HG03342 (cell line): ENCODE data around the gene HRH3.

ENCODE experiments used
- ATAC-seq: cut with Tn5 transposase; IDR thresholded peaks from one replicate; pipeline ENCODE4 v1.9.1; 2021; ENCODE audit warnings: mild to moderate bottlenecking, moderate library complexity; ENCODE audit not compliant: unreplicated experiment

Gene HRH3

DNA sequence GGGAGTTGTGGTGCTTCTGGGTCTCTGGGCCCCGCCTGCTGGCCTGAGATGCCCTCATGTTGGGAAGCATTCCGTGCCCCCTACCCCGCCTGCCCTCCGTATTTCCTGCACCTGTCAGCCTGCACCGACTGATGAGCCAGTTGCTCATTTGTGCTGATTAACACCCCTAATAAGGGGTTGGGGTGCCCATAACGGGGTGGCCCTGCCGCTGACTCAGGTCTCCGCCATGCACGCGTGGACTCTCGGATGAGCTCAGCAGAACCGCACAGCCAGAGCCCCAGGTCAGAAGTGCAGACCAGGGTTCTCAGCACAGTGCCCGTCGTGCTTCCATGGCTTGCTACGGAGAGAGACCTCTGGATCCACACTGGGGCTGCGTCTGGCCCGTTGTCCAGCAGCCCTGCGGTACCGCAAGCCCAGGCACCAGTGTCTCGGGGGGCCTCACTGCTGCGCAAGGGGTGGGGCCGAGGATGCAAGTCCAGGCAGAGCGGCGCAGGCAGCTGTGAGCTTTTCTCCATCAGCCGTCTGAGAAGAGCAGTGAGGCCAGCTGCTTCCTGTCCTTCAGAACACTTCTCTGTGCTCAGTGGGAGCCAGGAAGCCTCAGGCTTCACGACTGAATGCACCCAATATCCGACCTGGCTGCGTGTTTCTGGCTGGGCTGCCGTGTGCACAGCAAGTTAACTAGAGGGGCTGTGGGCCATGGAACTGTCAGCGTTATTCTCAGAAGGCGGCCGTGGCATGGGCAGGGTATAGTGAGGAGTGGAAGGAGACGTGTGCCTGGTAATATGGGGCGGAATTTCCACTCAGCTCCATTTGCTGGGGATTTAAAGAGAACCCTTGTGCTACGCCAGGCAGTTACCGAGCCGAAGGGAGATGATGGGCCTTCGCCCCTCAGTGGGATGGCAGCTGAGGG is 18.6 kb downstream of the HRH3 start:
- ATAC-seq = peak; percentile 65

GRCh38 chr20:62200491-62201172 is 19.4 kb downstream of the HRH3 start:
- no peak for ATAC-seq

- ATAC-seq = no peak
Measured at GRCh38 chr20:62198931-62199330, 21.1 kb downstream of the HRH3 start.

DNA sequence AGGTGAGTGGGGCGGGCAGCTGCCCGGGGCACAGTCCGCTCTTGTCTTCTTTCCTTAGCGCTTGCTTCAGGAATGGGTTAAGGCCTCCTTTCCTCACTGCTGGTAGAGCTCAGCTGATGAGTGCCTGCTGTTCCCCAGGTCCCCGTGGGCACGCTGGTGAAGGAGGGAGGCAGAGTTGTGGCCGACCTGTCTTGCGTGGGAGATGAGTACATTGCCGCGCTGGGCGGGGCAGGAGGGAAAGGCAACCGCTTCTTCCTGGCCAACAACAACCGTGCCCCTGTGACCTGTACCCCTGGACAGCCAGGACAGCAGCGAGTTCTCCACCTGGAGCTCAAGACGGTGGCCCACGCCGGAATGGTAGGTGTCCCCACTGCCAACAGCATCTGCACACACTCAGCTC is 21.6 kb downstream of the HRH3 start:
- ATAC-seq = no peak

DNA sequence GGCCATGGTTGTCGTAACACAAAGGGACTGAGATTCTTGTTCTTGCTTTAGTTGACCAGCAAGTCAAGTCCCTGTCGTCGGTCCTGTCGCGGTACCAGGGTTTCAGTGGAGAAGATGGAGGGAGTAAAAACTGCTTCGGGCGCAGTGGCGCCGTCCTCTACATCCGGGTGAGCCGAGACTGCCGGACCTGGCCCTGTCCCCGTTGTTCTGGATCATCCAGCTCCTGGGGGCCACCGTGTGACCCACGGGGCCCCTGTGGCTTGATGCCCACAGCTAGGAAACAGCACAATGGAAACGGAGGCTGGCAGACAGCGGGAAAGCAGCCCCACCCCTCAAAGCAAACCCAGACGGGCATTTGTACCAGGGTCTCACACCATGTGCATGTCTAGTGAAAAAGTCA is 22.3 kb downstream of the HRH3 start:
- no peak for ATAC-seq

DNA sequence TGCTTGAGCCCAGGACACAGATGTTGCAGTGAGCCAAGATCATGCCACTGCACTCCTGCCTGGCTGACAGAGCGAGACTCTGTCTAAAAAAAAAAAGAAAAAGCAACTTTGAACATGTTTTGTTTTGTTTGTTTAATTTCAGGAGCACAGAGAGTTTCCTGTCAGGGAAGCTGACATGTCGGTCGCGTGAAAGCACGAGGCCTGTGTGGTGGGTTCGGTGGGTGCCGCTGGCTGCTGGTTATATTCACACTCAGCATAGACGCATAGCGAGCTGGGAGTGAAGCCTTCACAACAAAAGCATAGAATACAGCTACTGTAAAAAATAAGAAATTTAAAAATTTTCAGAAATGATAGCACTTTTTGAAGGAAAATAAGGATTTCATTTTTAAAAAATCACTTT is 22.8 kb downstream of the HRH3 start:
- no peak for ATAC-seq

DNA sequence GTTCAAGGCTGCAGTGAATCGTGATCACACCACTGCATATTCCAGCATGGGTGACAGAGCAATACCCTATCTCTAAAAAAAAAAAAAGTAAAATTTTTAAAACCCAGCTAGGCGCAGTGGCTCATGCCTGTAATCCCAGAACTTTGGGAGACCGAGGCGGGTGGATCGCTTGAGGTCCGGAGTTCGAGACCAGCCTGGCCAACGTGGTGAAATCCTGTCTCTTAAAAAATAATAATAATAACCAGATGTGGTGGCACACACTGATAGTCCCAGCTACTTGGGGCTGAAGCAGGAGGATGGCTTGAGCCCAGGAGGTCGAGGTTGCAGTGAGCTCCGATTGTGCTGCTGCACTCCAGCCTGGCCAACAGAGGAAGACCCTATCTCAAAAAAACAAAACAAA is 23.8 kb downstream of the HRH3 start:
- ATAC-seq = no peak

GRCh38 chr20:62195736-62196135 is 24.3 kb downstream of the HRH3 start:
- no peak for ATAC-seq

- no peak for ATAC-seq
Measured at GRCh38 chr20:62195075-62195405, 25.0 kb downstream of the HRH3 start.

GRCh38 chr20:62193079-62194025 is 26.7 kb downstream of the HRH3 start:
- no peak for ATAC-seq

DNA sequence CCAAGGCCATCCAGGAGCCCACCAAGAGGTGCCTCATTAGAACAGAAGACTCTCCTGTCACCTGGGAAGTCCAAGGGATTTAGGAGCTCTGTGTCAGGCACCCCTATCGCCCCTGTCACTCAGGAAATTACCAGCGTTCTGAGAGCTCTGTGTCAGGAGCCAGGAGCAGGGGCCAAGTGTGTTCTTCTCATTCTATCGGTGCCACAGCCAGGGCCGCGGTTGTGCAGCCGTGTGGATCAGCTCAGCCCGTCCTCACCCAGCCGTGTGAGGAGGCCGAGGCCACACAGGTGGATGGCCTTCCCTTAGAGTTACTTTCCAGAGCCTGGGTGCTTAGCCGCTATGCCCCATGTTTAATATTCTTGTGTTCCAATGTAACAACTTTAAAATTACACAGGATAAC is 27.4 kb downstream of the HRH3 start:
- ATAC-seq = no peak

DNA sequence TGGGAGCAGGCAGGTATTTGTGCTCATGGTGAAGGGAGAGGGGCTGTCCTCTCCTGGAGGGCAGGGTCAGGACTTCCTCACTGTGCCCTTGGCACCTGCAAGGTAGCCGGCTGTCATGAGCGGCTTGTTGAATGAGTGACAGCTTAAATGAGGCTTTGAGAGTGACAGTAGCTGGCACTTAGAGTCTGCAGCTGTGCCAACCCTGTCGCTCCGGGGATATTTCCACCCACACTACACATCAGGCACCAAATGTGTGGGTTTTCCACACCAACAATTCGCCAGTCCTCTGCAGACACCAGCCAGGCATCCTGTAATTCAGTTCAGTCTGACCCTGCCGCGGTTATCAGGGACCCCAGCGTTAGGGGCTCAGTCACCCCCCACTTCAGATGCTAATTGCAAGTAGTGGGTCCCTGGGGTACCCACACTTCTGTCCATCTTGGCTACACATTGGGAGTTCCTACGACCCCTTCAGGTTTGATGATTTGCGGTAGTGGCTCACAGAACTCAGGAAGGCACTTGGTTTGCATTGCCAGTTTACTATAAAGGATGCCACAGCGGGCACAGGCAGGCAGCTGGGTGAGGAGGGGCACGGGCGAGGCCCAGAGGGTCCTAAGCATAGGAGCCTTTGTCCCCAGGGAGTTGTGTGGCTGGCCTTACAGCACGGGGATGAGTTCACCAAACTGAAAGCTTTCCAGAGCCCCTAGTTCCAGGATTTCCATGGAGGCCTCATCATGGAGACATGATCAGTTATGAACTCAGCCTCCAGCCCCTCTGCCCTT is 28.1 kb downstream of the HRH3 start:
- ATAC-seq = no peak

- no peak for ATAC-seq
Measured at GRCh38 chr20:62190639-62191411, 29.3 kb downstream of the HRH3 start.

DNA sequence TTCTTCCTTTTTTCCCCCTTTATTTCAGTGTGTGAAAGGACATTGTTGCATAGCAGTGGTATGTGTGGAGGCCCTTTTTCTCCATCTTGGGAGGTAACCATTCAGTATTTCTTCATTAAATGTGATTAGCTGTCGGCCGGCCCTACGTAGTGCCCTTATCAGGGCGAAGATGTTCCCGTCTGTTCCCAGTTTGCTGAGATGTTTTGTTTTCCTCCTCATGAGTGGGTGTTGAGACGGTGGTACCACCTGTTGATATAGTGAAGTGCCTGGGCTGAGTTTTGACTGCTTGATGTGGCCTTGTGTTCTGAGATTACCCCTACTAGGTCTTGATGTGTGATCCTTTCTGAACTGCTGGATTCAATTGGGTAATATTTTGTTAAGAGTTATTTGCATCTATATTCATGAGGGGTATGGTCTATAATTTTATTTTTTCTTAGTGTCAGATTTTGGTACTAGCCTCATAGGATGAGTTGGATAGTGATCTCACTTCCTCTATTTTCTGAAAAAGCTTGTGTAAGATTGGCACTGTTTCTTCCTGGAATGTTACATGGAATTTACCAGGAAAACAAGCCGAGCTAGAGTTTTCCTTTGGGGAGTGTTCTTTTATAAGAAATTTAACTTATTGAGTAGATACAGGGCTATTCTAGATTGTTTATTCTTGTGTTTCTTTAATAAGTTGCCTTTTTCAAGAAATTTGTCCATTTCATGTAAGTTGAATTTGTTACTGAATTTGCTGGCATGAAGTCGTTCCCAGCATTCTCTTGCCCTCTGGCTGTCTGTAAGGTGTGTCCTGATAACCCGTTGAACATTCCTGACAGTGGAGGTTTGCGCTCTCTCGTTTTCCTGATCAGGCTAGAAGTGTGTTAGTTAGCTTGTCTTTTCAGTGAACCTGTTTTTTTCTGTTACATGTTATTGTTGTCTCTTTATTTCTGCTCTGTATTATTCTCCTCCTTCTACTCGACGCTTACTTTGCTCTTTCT is 32.9 kb downstream of the HRH3 start:
- ATAC-seq = no peak

DNA sequence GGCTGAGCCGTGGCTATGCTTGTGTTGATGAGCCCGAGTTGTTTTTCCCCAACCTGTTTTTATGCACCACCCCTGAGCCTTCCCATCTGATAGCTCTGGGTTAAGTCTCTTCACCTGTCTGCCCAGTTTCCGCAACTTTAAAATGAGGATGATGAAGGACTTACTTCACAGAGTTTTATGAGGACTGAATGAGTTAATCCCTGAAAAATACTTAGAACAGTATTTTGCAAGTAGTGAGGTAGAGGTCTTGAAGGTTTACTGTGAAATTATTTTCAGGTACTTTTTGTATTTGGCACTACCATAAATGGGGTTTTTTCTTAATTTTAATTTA is 34.0 kb downstream of the HRH3 start:
- no peak for ATAC-seq

DNA sequence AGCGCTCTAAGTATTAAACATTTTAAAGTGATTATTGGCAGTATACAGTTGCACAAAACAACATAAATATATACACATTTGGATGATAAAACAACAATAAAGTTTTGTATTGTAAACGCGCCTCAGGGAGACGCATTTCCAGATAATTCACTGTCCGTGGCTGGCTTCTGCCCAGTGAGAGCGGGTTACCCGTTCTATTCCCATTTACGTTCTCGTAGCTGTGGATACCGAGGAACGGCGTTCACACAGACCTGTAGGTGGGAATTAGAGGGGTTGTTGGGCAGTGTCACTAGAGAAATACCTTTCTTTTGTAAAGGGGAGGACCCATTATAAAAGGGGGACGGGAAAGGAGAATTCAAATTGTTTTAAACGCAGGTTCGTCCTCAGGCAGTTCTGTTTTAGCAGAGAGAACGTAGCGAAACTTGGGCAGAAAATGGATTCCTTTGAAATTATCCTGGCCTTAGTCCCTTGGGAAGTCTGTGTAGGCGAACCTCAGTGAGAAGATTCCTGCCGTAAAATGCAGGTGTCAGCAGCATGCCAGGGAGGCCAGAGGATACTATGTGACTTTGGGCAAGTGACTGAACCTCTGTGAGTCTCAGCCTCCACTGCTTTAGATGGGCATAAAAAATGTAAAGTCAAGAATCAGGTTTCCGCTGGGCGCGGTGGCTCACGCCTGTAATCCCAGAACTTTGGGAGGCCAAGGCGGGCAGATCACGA is 36.5 kb downstream of the HRH3 start:
- no peak for ATAC-seq

GRCh38 chr20:62182469-62183425 is 37.3 kb downstream of the HRH3 start, which contains the start of gene MTG2:
Gene MTG2 (plus strand): TSS chr20:62183028. CDS start chr20:62193421, 10,393 bp downstream.
- ATAC-seq = peak; percentile 92
